SK-N-SH (cell line): Measurements from ENCODE around the gene IPO8. TPM values are rescaled to one million over a fixed set of nuclear protein-coding genes. Genes with fewer than 3 reads are reported as not detected.

Experiments
- CTCF ChIA-PET: fragments of 300-600, 350-600 bp; formaldehyde crosslinking; extraction: SDS; loops from one replicate; lab custom pipeline; 2021; lab: Yijun Ruan, JAX
- POLR2A ChIA-PET: fragments of 350-600 bp; sonication (Branson Sonifier 250); formaldehyde crosslinking; extraction: SDS; loops from one replicate; lab custom pipeline; 2020; ENCODE audit warnings: antibody characterized with exemption, inconsistent platforms; lab: Yijun Ruan, JAX
- DNase-seq: peaks from one replicate; pipeline ENCODE4 v3.0.0; 2012
- H2AFZ ChIP-seq: fragments of 200-600 bp; sonication (generic); 2 replicates; pipeline ENCODE4 v1.8.1; 2016; ENCODE audit warnings: antibody characterized with exemption, mild to moderate bottlenecking, low read depth
- H3F3A ChIP-seq: fragments of 200-600 bp; sonication (generic); replicated peaks from 2 replicates; pipeline ENCODE3; 2016; ENCODE audit warnings: antibody characterized with exemption, mild to moderate bottlenecking; ENCODE audit not compliant: insufficient read depth
- H3K27ac ChIP-seq, 2 experiments: fragments of 200-500 bp in 1 of 2; fragments of 200-600 bp in 1 of 2; sonication (Bioruptor generic) in 1 of 2; sonication (generic), shearing (Covaris generic) in 1 of 2; 2 replicates each; pipeline versions ENCODE4 v1.5.1 to v1.6.1; 2014 to 2016; ENCODE audit warnings: low read depth in 2 of 2, inconsistent platforms in 1 of 2, low read length in 1 of 2, mild to moderate bottlenecking in 1 of 2, mixed read lengths in 1 of 2
- H3K27me3 ChIP-seq: fragments of 200-600 bp; sonication (generic), shearing (Covaris generic); 2 replicates; pipeline ENCODE4 v1.6.1; 2016; ENCODE audit warnings: mixed run types; ENCODE audit not compliant: insufficient read depth
- H3K36me3 ChIP-seq, 2 experiments: fragments of 200-500 bp in 1 of 2; fragments of 200-600 bp in 1 of 2; sonication (Bioruptor generic) in 1 of 2; sonication (generic) in 1 of 2; replicated peaks in 1 of 2; 2 replicates each; pipeline versions ENCODE3 to v1.5.1; 2014 to 2016; ENCODE audit warnings: low read length in 1 of 2, mild to moderate bottlenecking in 1 of 2; ENCODE audit not compliant: insufficient read depth in 2 of 2, control insufficient read depth in 1 of 2
- H3K4me1 ChIP-seq, 2 experiments: fragments of 200-500 bp in 1 of 2; fragments of 200-600 bp in 1 of 2; sonication (Bioruptor generic) in 1 of 2; sonication (generic), shearing (Covaris generic) in 1 of 2; 2 replicates each; pipeline versions ENCODE4 v1.5.1 to v1.6.1; 2014 to 2016; ENCODE audit warnings: low read depth in 1 of 2, low read length in 1 of 2, mixed run types in 1 of 2; ENCODE audit not compliant: insufficient read depth in 2 of 2, control insufficient read depth in 1 of 2
- H3K4me2 ChIP-seq: fragments of 200-600 bp; sonication (generic), shearing (Covaris generic); 2 replicates; pipeline ENCODE4 v1.6.1; 2017; ENCODE audit warnings: mixed run types
- H3K4me3 ChIP-seq, 2 experiments: fragments of 200-500 bp in 1 of 2; fragments of 200-600 bp in 1 of 2; sonication (Bioruptor generic) in 1 of 2; sonication (generic), shearing (Covaris generic) in 1 of 2; 2 replicates each; pipeline versions ENCODE4 v1.5.1 to v1.8.1; 2014 to 2016; ENCODE audit warnings: low read depth in 2 of 2, inconsistent platforms in 1 of 2, low read length in 1 of 2, mild to moderate bottlenecking in 1 of 2, mixed read lengths in 1 of 2, moderate library complexity in 1 of 2
- H3K79me2 ChIP-seq: fragments of 200-600 bp; sonication (generic); 2 replicates; pipeline ENCODE4 v1.8.1; 2017; ENCODE audit warnings: mild to moderate bottlenecking; ENCODE audit not compliant: insufficient read depth
- H3K9ac ChIP-seq: fragments of 200-600 bp; sonication (generic); 2 replicates; pipeline ENCODE4 v1.6.1; 2017; ENCODE audit warnings: mixed run types
- H3K9me2 ChIP-seq: fragments of 200-600 bp; sonication (generic); 2 replicates; pipeline ENCODE4 v1.6.1; 2017; ENCODE audit warnings: mixed run types
- H3K9me3 ChIP-seq: fragments of 200-600 bp; sonication (generic); 2 replicates; pipeline ENCODE4 v1.6.1; 2017; ENCODE audit warnings: mixed run types, mild to moderate bottlenecking, moderate library complexity
- H4K20me1 ChIP-seq: fragments of 200-600 bp; sonication (generic); 2 replicates; pipeline ENCODE4 v1.6.1; 2017; ENCODE audit warnings: mild to moderate bottlenecking, mixed run types; ENCODE audit not compliant: insufficient read depth
- CHD2 ChIP-seq: fragments of 150-350 bp; IDR thresholded peaks from 2 replicates; pipeline ENCODE4 v1.6.1; 2018; ENCODE audit warnings: low read length; ENCODE audit not compliant: partially characterized antibody
- FOXJ3 ChIP-seq: sonication (generic); formaldehyde crosslinking; IDR thresholded peaks from 2 replicates; pipeline ENCODE4 v1.5.1; 2020; ENCODE audit warnings: mild to moderate bottlenecking, missing genetic modification reagents
- MXI1 ChIP-seq: IDR thresholded peaks from 2 replicates; pipeline ENCODE4 v1.6.1; 2012; ENCODE audit warnings: mild to moderate bottlenecking, low read depth, low read length, improper control_type of control experiment
- POLR2AphosphoS5 ChIP-seq: IDR thresholded peaks from 2 replicates; pipeline ENCODE4 v1.6.1; 2012; ENCODE audit warnings: low read depth, low read length
- RAD21 ChIP-seq: IDR thresholded peaks from 2 replicates; pipeline ENCODE4 v1.6.1; 2012; ENCODE audit warnings: mild to moderate bottlenecking, low read length
- RCOR1 ChIP-seq: fragments of 150-350 bp; IDR thresholded peaks from 2 replicates; pipeline ENCODE4 v1.6.1; 2017; ENCODE audit warnings: antibody characterized with exemption, low read length
- RXRA ChIP-seq: IDR thresholded peaks from 2 replicates; pipeline ENCODE4 v1.4.0; 2012; ENCODE audit warnings: low read depth, mild to moderate bottlenecking, borderline replicate concordance
- SIN3A ChIP-seq: IDR thresholded peaks from 2 replicates; pipeline ENCODE4 v1.6.1; 2012; ENCODE audit warnings: low read depth, mild to moderate bottlenecking, low read length, moderate library complexity, borderline replicate concordance
- SMC3 ChIP-seq: IDR thresholded peaks from 2 replicates; pipeline ENCODE4 v1.6.1; 2012; ENCODE audit warnings: low read depth, low read length, improper control_type of control experiment
- TCF12 ChIP-seq: IDR thresholded peaks from 2 replicates; pipeline ENCODE4 v1.4.0; 2012
- TEAD4 ChIP-seq: IDR thresholded peaks from 2 replicates; pipeline ENCODE4 v1.4.0; 2012; ENCODE audit warnings: mild to moderate bottlenecking, borderline replicate concordance; ENCODE audit not compliant: insufficient read depth
- WGBS: methylation state at CpG from one replicate; pipeline ENCODE4 v1.1.6; 2017; ENCODE audit warnings: low lambda C conversion rate; 5-methylcytosine and 5-hydroxymethylcytosine counted together
- polyA plus RNA-seq, 3 experiments: library from polyadenylated mRNA; depleted of rRNA; stranded (reverse); fragments of >200 nt; gene quantifications; 2 replicates each; pipeline ENCODE4 v1.2.3, GENCODE V29; 2012
- TF ChIP-seq, protein P1 (sequence below): fragments of 150-350 bp; IDR thresholded peaks from 2 replicates; pipeline ENCODE4 v1.6.1; 2017; ENCODE audit warnings: antibody characterized with exemption, low read length, low read depth, borderline replicate concordance
- TF ChIP-seq, protein P2 (sequence below): IDR thresholded peaks from 2 replicates; pipeline ENCODE4 v1.4.0; 2012; ENCODE audit warnings: low read depth
- TF ChIP-seq, protein P3 (sequence below): IDR thresholded peaks from 2 replicates; pipeline ENCODE4 v1.6.1; 2012; ENCODE audit warnings: mild to moderate bottlenecking, low read depth, low read length, moderate library complexity
- TF ChIP-seq, protein P4 (sequence below): IDR thresholded peaks from 2 replicates; pipeline ENCODE4 v1.4.0; 2012; ENCODE audit warnings: low read depth, borderline replicate concordance
- TF ChIP-seq, protein P5 (sequence below): IDR thresholded peaks from 2 replicates; pipeline ENCODE4 v1.4.0; 2012; ENCODE audit warnings: low read depth, borderline replicate concordance

The IPO8 gene
- polyA plus RNA-seq, 1 of the 3 experiments (the other 2 are of a cell fraction): 5.8 TPM

DNA sequence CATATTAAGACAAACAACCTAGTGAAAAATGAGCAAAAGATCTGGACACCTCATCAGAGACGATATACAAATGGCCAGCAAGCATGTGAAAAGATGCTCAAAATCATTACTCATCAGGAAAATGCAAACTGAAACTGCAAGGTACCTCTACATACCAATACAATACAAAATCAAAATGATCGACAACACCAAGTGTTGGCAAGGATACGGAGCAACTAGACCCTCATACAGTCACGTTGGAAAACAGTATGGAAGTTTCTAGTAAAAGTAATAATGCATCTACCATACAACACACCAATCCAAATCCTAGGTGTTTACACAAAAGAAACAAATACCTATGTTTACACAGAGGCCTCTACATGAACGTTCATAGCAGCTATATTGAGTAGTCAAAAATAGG lies 99.9 kb downstream of the IPO8 start:
- POLR2A ChIA-PET: no interaction called here
- Histone ChIP-seq H2AFZ (no peak overlapping the region), H3K27me3 (no peaks in the 10 kb centered on the region)
- TF ChIP-seq, protein P1, sequence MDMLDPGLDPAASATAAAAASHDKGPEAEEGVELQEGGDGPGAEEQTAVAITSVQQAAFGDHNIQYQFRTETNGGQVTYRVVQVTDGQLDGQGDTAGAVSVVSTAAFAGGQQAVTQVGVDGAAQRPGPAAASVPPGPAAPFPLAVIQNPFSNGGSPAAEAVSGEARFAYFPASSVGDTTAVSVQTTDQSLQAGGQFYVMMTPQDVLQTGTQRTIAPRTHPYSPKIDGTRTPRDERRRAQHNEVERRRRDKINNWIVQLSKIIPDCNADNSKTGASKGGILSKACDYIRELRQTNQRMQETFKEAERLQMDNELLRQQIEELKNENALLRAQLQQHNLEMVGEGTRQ: no peak
- TF ChIP-seq, protein P2, sequence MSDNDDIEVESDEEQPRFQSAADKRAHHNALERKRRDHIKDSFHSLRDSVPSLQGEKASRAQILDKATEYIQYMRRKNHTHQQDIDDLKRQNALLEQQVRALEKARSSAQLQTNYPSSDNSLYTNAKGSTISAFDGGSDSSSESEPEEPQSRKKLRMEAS: no peak
- TF ChIP-seq RCOR1 (no peak), RXRA (no peak), SMC3 (no peak), MXI1 (no peak), TEAD4 (no peak), CHD2 (no peak), POLR2AphosphoS5 (no peak), TCF12 (no peak), FOXJ3 (CRISPR knock-in tag) (no peak), RAD21 (no peak), SIN3A (no peak)
- TF ChIP-seq, protein P3, sequence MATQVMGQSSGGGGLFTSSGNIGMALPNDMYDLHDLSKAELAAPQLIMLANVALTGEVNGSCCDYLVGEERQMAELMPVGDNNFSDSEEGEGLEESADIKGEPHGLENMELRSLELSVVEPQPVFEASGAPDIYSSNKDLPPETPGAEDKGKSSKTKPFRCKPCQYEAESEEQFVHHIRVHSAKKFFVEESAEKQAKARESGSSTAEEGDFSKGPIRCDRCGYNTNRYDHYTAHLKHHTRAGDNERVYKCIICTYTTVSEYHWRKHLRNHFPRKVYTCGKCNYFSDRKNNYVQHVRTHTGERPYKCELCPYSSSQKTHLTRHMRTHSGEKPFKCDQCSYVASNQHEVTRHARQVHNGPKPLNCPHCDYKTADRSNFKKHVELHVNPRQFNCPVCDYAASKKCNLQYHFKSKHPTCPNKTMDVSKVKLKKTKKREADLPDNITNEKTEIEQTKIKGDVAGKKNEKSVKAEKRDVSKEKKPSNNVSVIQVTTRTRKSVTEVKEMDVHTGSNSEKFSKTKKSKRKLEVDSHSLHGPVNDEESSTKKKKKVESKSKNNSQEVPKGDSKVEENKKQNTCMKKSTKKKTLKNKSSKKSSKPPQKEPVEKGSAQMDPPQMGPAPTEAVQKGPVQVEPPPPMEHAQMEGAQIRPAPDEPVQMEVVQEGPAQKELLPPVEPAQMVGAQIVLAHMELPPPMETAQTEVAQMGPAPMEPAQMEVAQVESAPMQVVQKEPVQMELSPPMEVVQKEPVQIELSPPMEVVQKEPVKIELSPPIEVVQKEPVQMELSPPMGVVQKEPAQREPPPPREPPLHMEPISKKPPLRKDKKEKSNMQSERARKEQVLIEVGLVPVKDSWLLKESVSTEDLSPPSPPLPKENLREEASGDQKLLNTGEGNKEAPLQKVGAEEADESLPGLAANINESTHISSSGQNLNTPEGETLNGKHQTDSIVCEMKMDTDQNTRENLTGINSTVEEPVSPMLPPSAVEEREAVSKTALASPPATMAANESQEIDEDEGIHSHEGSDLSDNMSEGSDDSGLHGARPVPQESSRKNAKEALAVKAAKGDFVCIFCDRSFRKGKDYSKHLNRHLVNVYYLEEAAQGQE: no peak
- TF ChIP-seq, protein P4, sequence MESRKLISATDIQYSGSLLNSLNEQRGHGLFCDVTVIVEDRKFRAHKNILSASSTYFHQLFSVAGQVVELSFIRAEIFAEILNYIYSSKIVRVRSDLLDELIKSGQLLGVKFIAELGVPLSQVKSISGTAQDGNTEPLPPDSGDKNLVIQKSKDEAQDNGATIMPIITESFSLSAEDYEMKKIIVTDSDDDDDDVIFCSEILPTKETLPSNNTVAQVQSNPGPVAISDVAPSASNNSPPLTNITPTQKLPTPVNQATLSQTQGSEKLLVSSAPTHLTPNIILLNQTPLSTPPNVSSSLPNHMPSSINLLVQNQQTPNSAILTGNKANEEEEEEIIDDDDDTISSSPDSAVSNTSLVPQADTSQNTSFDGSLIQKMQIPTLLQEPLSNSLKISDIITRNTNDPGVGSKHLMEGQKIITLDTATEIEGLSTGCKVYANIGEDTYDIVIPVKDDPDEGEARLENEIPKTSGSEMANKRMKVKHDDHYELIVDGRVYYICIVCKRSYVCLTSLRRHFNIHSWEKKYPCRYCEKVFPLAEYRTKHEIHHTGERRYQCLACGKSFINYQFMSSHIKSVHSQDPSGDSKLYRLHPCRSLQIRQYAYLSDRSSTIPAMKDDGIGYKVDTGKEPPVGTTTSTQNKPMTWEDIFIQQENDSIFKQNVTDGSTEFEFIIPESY: no peak
- TF ChIP-seq, protein P5, sequence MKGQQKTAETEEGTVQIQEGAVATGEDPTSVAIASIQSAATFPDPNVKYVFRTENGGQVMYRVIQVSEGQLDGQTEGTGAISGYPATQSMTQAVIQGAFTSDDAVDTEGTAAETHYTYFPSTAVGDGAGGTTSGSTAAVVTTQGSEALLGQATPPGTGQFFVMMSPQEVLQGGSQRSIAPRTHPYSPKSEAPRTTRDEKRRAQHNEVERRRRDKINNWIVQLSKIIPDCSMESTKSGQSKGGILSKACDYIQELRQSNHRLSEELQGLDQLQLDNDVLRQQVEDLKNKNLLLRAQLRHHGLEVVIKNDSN: no peak
- TF ChIP-seq, all 33 proteins: peak for 0
- Histone ChIP-seq H3F3A (no peaks in the 10 kb centered on the region), H3K4me1 (no peaks in the 10 kb centered on the region), H4K20me1 (no peaks in the 10 kb centered on the region), H3K4me2 (no peak overlapping the region), H3K9me3 (no peaks in the 10 kb centered on the region), H3K9me2 (no peaks in the 10 kb centered on the region), H3K9ac (no peak overlapping the region), H3K27ac (no peak overlapping the region), H3K79me2 (no peaks in the 10 kb centered on the region), H3K4me3 (no peak overlapping the region), H3K36me3 (no peaks in the 10 kb centered on the region)
- WGBS: 44% methylated on average over 5 of the region's 5 CpGs
- CTCF ChIA-PET: interaction anchor here (0.6 kb wide), 1 partner anchor 1013 kb away, joined by 3 read pairs; no protein-coding TSS in a partner anchor
- no peak for DNase-seq
